Measurements from ENCODE around the gene YAF2. TPM values are rescaled to one million over a fixed set of nuclear protein-coding genes. Genes with fewer than 3 reads are reported as not detected.

Gene YAF2
- total RNA-seq, 1 experiment from 2014 or later = 27.6 TPM

DNA sequence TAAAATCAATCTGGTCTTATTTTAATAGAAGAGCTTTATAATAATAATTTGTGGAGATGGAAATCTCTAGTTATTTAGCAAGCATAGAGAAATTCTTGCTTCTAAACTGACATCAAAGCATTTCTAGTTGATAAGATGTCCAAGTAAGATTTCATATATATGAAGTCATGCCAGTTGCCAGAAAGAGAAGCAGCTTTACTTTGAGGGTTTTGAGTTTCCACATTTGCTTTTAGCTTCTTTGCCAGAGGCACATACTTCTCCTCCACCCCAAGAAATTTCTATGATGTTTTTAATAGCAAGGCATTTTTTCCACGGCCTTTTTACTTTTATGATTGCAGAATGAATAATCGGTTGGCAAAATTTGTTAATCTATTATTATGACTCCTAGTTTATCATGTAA lies 24.2 kb upstream of the YAF2 start:
- H3K27me3 ChIP-seq (ENCODE audit: control insufficient read depth, insufficient read depth, low read length) = no peaks in the 10 kb centered on the region; the same call in 1 of the 2 replicates
- no peaks in the 10 kb centered on the region for H3K9me3 ChIP-seq (ENCODE audit: control insufficient read depth, insufficient read depth, low read depth, low read length)
- no peaks in the 10 kb centered on the region for H3K36me3 ChIP-seq (ENCODE audit: control insufficient read depth, insufficient read depth, low read length)
- no peak for TF ChIP-seq POLR2AphosphoS5 (IDR thresholded peaks at IDR 0.05; ENCODE audit: low read depth, low read length)
- no peak for TF ChIP-seq REST (IDR thresholded peaks at IDR 0.05; ENCODE audit: insufficient read depth in 1 of 2, low read depth in 2 of 2, low read length in 1 of 2)
- no peak for TF ChIP-seq CTCF (IDR thresholded peaks at IDR 0.05)
- intact Hi-C loops (cut with micrococcal nuclease; ENCODE audit: unreplicated experiment) = no loop called here
- H3K27ac ChIP-seq (ENCODE audit: low read length) = no peak overlapping the region
- H3K4me1 ChIP-seq (ENCODE audit: control insufficient read depth, insufficient read depth, low read length) = no peaks in the 10 kb centered on the region
- in situ Hi-C loops (cut with HindIII; ENCODE audit: low pct_unique_long_range_greater_than_20kb, low sequenced_read_pairs) = no loop called here
- no peak overlapping the region for H3K4me3 ChIP-seq (ENCODE audit: low read depth in 2 of 2, low read length in 2 of 2)
- ChIA-PET POLR2A (no interaction called here), CTCF (no interaction called here)
- DNase-seq (ENCODE audit: low read depth, low spot score) (no peak), ATAC-seq (no peak)
- BruUV-seq (replicated peaks) = no TSS peak

DNA sequence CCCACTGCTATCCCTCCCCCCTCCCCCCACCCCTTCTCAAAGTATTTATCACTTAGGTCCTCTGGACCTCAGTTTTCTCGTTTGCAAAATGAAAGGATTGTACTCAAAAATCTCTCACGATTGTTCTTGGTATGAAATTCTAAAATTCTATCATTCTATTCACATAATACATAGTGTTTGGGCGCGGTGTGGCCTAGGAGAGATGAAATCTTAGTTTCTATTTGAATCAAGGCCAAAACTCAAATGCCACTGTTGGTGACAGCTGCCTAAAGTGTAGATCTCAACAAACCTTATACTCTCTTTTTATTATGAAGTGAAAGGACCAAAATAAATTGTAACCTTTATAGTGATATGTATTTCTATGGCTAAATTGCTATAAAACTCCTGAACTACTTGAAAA lies 23.7 kb upstream of the YAF2 start:
- H3K4me1 ChIP-seq (ENCODE audit: control insufficient read depth, insufficient read depth, low read length) = no peaks in the 10 kb centered on the region
- intact Hi-C loops (cut with micrococcal nuclease; ENCODE audit: unreplicated experiment) (no loop called here), in situ Hi-C loops (cut with HindIII; ENCODE audit: low pct_unique_long_range_greater_than_20kb, low sequenced_read_pairs) (no loop called here)
- no peak overlapping the region for H3K4me3 ChIP-seq (ENCODE audit: low read depth in 2 of 2, low read length in 2 of 2)
- TF ChIP-seq REST (IDR thresholded peaks at IDR 0.05; ENCODE audit: insufficient read depth in 1 of 2, low read depth in 2 of 2, low read length in 1 of 2) (no peak), POLR2AphosphoS5 (IDR thresholded peaks at IDR 0.05; ENCODE audit: low read depth, low read length) (no peak), CTCF (IDR thresholded peaks at IDR 0.05) (no peak), TCF7L2 (IDR thresholded peaks at IDR 0.05; ENCODE audit: low read depth, low read length) (no peak), SIN3A (IDR thresholded peaks at IDR 0.05; ENCODE audit: borderline replicate concordance, insufficient read depth, low read depth, low read length) (no peak)
- no peaks in the 10 kb centered on the region for H3K36me3 ChIP-seq (ENCODE audit: control insufficient read depth, insufficient read depth, low read length)
- BruUV-seq (replicated peaks) = no TSS peak
- no peaks in the 10 kb centered on the region for H3K9me3 ChIP-seq (ENCODE audit: control insufficient read depth, insufficient read depth, low read depth, low read length)
- POLR2A ChIA-PET = no interaction called here
- CTCF ChIA-PET = no interaction called here
- H3K27me3 ChIP-seq (ENCODE audit: control insufficient read depth, insufficient read depth, low read length) = no peaks in the 10 kb centered on the region; the same call in 1 of the 2 replicates
- no peak overlapping the region for H3K27ac ChIP-seq (ENCODE audit: low read length)
- ATAC-seq = no peak
- DNase-seq (ENCODE audit: low read depth, low spot score) = no peak

Data from Panc1 (cell line).